ENCODE measurements around the gene CCND3. TPM values are rescaled to one million over a fixed set of nuclear protein-coding genes. Genes with fewer than 3 reads are reported as not detected.
A peak's percentile ranks its signal among the peaks of the same experiment; 100 is the strongest.

The CCND3 gene
- total RNA-seq, 1 experiment from 2014 or later: 39.9 TPM

DNA sequence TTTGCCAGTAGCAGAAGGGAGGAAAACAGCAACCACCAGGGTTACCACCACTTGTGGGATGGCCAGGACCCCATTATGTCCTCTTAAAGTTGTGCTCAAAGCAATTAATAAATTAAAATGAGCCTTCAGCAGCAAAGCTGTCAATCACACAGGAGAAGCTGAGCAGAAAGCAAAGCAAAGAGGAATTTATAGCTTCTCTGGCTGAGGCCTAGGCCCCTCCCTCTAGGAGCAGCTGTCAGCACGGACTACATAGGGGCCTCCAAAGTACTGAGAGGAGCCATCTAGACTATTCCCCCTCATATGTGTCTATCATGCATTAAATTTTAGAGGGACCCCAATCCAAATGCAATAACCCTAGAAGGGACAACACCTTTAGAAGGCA, 6.4 kb downstream of the CCND3 start:
- H3K9me3 ChIP-seq (ENCODE audit: low read depth, low read length, poor library complexity, severe bottlenecking): no peaks in the 10 kb centered on the region
- no peak overlapping the region for H3K27ac ChIP-seq (ENCODE audit: low read depth, low read length, poor library complexity, severe bottlenecking)
- TF ChIP-seq, protein P1, sequence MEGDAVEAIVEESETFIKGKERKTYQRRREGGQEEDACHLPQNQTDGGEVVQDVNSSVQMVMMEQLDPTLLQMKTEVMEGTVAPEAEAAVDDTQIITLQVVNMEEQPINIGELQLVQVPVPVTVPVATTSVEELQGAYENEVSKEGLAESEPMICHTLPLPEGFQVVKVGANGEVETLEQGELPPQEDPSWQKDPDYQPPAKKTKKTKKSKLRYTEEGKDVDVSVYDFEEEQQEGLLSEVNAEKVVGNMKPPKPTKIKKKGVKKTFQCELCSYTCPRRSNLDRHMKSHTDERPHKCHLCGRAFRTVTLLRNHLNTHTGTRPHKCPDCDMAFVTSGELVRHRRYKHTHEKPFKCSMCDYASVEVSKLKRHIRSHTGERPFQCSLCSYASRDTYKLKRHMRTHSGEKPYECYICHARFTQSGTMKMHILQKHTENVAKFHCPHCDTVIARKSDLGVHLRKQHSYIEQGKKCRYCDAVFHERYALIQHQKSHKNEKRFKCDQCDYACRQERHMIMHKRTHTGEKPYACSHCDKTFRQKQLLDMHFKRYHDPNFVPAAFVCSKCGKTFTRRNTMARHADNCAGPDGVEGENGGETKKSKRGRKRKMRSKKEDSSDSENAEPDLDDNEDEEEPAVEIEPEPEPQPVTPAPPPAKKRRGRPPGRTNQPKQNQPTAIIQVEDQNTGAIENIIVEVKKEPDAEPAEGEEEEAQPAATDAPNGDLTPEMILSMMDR (conservative IDR thresholded peaks at IDR 0.05; ENCODE audit: low read depth, low read length): no peak
- no peak for TF ChIP-seq EZH2 (IDR thresholded peaks at IDR 0.05; ENCODE audit: borderline replicate concordance, low read depth, low read length, poor library complexity, severe bottlenecking)
- peaks cover 43% of the 10 kb centered on the region for H3K36me3 ChIP-seq (ENCODE audit: insufficient read depth, low read length, poor library complexity, severe bottlenecking)
- BruUV-seq (replicated peaks): TSS peak; percentile 37
- peaks cover 23% of the 10 kb centered on the region for H3K4me1 ChIP-seq (ENCODE audit: insufficient read depth, low read length, poor library complexity, severe bottlenecking)
- no peak overlapping the region for H3K4me3 ChIP-seq (ENCODE audit: low read depth, low read length, poor library complexity, severe bottlenecking)
- no peak for DNase-seq (ENCODE audit: low spot score)
- CTCF ChIA-PET: interaction anchor here (1.2 kb wide), 1 partner anchor 14 kb away, joined by 5 read pairs; the partner anchor contains the start of genes BYSL and MED20
- intact Hi-C loops (cut with micrococcal nuclease; ENCODE audit: unreplicated experiment): loop anchor here (5.0 kb wide), 1 partner anchor 148 kb away; the partner anchor contains the start of gene TOMM6
- H3K27me3 ChIP-seq (replicated peaks; ENCODE audit: insufficient read depth, low read depth, low read length, poor library complexity): no peaks in the 10 kb centered on the region
- POLR2A ChIA-PET (ENCODE audit: low non-redundant PET): no interaction called here

DNA sequence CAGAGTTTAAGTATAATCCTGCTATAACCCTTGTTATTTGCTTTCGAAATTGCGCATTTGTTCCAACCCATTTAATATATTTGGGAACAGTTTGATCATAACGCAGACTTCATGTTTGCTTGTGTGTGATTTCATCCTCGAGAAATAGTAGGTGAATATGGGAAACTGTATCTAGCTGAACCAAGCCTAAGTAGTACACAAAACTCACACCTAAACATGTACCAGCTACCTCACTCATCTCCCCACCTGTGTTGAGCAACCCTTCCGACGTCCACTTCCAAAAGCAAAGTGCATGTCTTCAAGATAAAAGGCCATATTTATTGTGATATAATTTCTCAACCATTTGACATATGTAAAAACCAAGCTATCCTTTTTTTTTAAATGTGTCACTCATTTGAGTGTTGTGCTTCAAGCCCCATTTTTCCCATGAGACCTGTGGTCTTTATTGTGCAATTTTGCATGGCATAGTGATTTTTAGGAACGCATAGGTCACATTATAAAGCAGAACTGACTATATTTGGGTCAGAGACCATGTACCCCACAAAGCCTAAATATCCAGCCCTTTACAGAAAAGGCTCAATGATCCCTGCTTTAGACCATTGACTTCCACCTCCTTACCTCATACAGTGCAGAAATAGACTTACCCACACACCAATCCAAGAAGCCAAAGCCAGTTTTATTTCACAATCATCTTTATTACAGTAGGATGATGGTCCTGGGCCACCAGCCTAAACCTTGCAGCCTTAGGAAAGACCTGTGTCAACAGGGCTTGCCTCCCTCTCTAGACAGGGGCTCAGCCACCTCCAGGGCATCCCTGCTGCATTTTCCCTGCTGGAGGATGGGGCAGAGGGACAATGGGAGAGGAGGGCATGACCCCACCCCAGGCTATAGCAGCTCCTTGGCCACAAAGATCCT, 7.1 kb downstream of the CCND3 start:
- H3K27me3 ChIP-seq (replicated peaks; ENCODE audit: insufficient read depth, low read depth, low read length, poor library complexity): no peaks in the 10 kb centered on the region
- TF ChIP-seq, protein P1 (conservative IDR thresholded peaks at IDR 0.05; ENCODE audit: low read depth, low read length): no peak
- TF ChIP-seq EZH2 (IDR thresholded peaks at IDR 0.05; ENCODE audit: borderline replicate concordance, low read depth, low read length, poor library complexity, severe bottlenecking): no peak
- POLR2A ChIA-PET (ENCODE audit: low non-redundant PET): no interaction called here
- H3K4me1 ChIP-seq (ENCODE audit: insufficient read depth, low read length, poor library complexity, severe bottlenecking): peaks cover 17% of the 10 kb centered on the region
- no peaks in the 10 kb centered on the region for H3K9me3 ChIP-seq (ENCODE audit: low read depth, low read length, poor library complexity, severe bottlenecking)
- no peak overlapping the region for H3K4me3 ChIP-seq (ENCODE audit: low read depth, low read length, poor library complexity, severe bottlenecking)
- no peak overlapping the region for H3K27ac ChIP-seq (ENCODE audit: low read depth, low read length, poor library complexity, severe bottlenecking)
- no peak for DNase-seq (ENCODE audit: low spot score)
- peaks cover 49% of the 10 kb centered on the region for H3K36me3 ChIP-seq (ENCODE audit: insufficient read depth, low read length, poor library complexity, severe bottlenecking)
- intact Hi-C loops (cut with micrococcal nuclease; ENCODE audit: unreplicated experiment): loop anchor here (5.0 kb wide), 1 partner anchor 147 kb away; the partner anchor contains the start of gene TOMM6
- no TSS peak for BruUV-seq (replicated peaks)
- CTCF ChIA-PET: interaction anchor here (1.2 kb wide), 1 partner anchor 13 kb away, joined by 5 read pairs; the partner anchor contains the start of genes BYSL and MED20

DNA sequence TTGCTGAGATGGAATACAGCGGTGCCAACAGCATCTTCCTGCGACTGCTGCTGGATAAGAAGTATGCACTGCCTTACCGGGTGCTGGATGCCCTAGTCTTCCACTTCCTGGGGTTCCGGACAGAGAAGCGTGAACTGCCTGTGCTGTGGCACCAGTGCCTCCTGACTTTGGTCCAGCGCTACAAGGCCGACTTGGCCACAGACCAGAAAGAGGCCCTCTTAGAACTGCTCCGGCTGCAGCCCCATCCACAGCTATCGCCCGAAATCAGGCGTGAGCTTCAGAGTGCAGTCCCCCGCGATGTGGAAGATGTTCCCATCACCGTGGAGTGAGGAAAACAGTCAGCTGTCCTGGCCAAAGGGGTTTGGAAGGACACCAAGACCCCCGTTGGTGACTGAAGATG, 9.2 kb downstream of the CCND3 start:
- BruUV-seq (replicated peaks): TSS peak; percentile 22
- Histone ChIP-seq H3K27me3 (replicated peaks; ENCODE audit: insufficient read depth, low read depth, low read length, poor library complexity) (no peaks in the 10 kb centered on the region), H3K4me1 (ENCODE audit: insufficient read depth, low read length, poor library complexity, severe bottlenecking) (no peaks in the 10 kb centered on the region), H3K36me3 (ENCODE audit: insufficient read depth, low read length, poor library complexity, severe bottlenecking) (peaks cover 70% of the 10 kb centered on the region), H3K9me3 (ENCODE audit: low read depth, low read length, poor library complexity, severe bottlenecking) (no peaks in the 10 kb centered on the region), H3K27ac (ENCODE audit: low read depth, low read length, poor library complexity, severe bottlenecking) (no peak overlapping the region), H3K4me3 (ENCODE audit: low read depth, low read length, poor library complexity, severe bottlenecking) (no peak overlapping the region)
- ChIA-PET CTCF (no interaction called here), POLR2A (ENCODE audit: low non-redundant PET) (no interaction called here)
- no peak for DNase-seq (ENCODE audit: low spot score)
- TF ChIP-seq, protein P1 (conservative IDR thresholded peaks at IDR 0.05; ENCODE audit: low read depth, low read length): no peak
- no peak for TF ChIP-seq EZH2 (IDR thresholded peaks at IDR 0.05; ENCODE audit: borderline replicate concordance, low read depth, low read length, poor library complexity, severe bottlenecking)
- intact Hi-C loops (cut with micrococcal nuclease; ENCODE audit: unreplicated experiment): no loop called here

All from A673 (cell line).